Dermis blood vessel endothelial cell (primary cell): ENCODE measurements around the gene PBX4. TPM values are rescaled to one million over a fixed set of nuclear protein-coding genes. Genes with fewer than 3 reads are reported as not detected.
"Not testable (repeated sequence)": the region's sequence is repeated elsewhere in the genome, so short reads cannot be mapped to it uniquely, and the experiment has no call there.

Source experiments
- DNase-seq: peaks from one replicate; pipeline ENCODE4 v3.0.0; 2010
- total RNA-seq: library from RNA; depleted of rRNA; stranded (reverse); fragments of >200 nt; gene quantifications from 2 replicates; pipeline ENCODE4 v1.2.3, GENCODE V29; 2014

PBX4 gene, protein sequence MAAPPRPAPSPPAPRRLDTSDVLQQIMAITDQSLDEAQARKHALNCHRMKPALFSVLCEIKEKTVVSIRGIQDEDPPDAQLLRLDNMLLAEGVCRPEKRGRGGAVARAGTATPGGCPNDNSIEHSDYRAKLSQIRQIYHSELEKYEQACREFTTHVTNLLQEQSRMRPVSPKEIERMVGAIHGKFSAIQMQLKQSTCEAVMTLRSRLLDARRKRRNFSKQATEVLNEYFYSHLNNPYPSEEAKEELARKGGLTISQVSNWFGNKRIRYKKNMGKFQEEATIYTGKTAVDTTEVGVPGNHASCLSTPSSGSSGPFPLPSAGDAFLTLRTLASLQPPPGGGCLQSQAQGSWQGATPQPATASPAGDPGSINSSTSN
- total RNA-seq, result 0.05 TPM in 1 of 2 replicates, not detected in the other

DNA sequence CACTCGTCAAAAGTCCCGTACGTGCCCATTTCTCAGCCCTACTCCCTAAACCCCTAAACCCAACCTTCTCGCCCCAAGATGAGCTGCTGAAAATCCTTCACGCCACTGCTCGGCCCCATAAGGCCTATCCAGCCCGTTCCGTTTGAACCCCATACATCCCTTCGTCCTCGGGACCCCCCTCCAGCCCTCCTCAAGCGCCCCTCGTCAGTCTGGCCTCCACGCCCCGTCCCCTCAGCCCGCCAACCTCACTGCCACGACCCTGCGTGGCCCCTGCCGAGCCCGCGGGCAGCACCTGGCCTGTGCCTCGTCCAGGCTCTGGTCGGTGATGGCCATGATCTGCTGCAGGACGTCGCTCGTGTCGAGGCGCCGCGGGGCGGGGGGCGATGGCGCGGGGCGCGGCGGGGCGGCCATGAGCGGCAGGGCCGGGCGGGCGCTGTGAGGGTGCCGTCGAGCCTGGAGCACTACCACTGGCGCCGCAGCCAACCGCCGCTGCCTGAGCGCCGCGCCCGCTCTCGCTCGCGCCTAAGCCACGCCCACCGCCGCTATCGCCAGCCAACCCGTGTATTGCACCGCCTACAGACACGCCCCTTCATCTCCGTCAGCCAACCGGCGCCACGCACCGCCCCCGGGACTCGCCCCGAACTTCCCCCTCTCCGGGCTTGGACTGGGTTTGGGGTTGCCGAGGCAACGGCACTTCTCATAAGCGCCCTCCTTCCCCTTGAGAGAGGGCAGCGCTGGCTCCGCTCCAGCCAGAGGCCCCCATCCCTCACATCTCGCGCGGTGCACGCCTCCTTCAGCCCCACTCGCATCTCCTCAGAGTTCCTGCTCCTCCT, at the start of gene PBX4:
Gene PBX4, minus strand, starts transcription at position 469 of the 833 bp plus-strand sequence. Its CDS starts 58 bp downstream, at position 411.
- peak; percentile 78 for DNase-seq

- not testable (repeated sequence) for DNase-seq
Observed at GRCh38 chr19:19665420-19665948, 47.0 kb upstream of the PBX4 start.

DNA sequence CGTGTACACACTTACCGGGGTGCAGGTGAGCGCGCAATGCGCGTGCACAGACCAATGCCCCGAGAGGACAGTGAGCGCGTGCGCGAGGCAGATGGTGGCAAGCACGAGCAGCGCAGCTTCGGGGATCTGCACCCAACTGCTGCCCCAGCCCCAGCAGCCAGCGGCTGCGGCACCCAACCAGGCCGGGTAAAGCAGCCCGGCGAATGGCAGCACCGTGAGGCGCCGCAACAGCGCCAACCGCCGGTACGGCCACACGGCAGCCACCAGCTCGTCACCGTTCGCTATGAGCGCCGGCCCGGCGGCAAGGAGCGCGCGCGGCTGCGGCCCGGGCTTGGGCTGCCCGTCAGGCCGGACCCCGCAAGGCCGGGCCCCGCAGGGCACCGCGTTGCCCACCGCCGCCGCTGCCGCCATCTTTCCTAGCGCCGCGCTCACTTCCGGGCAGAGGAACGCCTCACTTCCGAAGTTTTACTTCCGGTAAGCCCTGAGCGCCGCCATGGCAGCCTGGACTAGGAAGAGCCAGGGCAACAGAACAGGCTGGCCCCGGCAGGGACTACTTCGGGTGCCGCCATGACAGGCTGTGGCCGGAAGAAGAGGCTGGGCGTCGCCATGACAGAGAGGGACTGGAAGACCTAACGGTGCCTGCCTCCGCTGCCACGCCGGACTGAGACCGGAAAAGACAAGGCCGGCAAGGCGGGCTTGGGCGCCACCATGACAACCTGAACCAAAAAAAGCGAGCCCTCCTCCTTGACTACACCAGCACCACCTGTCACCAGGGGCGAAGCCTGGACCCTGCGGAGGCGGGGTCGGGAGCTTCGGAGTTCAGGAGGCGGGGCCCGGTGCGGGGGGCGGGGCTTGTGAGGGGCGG, 45.0 kb upstream of the PBX4 start, which contains the start of gene ATP13A1:
Gene ATP13A1, minus strand, starts transcription at position 421 of the 865 bp plus-strand sequence. Its CDS starts 10 bp downstream, at position 411.
- DNase-seq, result peak; percentile 97

DNA sequence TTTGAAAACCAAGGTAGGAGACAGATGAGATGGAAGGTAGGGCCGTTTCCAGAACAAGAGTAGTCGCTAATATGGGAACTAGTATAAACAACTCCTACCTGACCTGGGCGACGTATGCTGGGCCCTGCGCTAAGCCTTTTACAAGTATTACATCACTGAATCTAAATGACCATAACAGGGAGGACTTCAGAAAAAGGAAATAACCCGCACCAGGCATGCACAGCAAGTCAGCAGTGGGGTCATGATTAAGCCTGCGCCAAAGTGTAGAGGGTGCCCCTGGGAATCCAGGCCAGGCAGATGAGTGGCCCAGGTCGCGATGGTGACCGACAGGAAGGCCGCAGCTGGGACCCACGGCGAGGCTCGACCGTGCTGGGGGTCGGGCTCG, 44.4 kb upstream of the PBX4 start:
- no peak for DNase-seq

DNA sequence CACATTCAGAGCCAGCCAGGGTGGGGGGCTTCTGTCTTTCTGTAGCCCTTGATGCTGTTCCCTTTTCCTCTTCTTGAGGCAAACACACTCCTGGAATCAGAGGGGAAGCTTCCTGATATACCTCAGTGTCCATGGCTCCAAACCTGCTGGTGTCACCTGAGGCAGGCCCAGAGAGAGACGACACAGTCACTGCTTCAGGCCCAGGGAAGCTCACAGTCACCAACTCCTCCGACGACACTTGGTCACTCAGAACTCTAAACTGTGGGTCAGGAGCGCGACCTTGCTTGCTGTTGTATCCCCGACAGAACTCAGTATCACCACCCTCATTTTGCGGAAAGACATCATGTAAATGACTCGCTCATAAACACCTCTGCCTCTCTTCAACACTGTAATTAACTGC, 43.9 kb upstream of the PBX4 start:
- no peak for DNase-seq

- DNase-seq, result no peak
Observed at GRCh38 chr19:19661675-19662251, 43.3 kb upstream of the PBX4 start.

DNA sequence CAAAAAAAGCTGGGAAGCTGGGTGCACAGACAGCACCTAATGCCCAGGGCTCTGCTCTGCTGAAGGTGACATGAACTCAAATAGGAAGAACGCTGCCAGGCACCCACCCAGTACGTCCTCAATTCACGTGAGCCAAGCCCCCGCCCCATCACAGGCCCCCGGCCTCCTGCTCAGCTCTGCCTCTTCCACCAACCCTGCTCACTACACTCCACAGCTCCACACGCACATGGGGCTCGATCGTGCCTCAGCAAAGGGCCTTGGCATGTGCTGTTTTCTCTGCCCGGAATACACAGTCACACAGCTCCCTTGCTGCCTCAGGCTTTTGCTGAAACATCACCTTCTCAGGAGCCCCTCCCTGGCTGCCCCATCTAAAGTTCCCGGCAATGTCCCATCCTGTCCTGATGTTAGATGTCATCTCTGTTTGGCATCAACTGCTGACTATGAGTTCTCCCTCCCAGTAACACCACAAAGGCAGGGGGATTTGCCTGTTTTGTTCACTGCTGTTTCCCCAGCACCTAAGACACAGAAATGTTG, 42.7 kb upstream of the PBX4 start:
- no peak for DNase-seq

DNA sequence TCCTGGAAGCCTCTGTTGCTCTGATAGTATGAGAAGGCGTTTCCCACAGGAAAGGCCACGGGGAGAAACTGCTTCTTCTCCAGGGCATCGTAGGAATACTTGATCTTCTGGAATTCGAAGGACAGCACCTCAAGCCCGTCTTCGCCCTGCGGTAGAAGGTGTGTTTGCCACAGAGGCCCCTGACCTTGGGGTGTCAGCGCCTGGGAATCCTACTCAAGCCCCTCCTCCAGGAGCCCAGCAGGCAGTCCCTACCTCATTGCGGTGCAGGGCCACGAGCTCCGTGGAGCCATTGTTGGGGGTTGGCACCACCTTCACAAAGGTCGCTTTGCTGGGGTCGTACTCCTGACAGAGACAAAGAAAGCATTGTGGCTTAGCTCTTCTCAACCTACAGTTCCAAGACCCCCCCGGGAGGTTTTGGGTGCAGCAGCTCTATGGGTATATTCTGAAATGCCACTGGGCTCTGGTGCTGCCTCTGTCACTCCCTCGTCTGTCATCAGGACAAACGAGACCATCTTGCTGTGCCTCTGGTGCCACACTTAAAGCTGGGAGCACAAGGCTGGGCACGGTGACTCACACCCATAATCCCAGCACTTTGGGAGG, 41.3 kb upstream of the PBX4 start:
- DNase-seq, result no peak

GRCh38 chr19:19657397-19657783, 38.9 kb upstream of the PBX4 start:
- no peak for DNase-seq

- DNase-seq, result no peak
Observed at GRCh38 chr19:19656451-19657396, 38.2 kb upstream of the PBX4 start.

- no peak for DNase-seq
Observed at GRCh38 chr19:19655641-19656343, 37.3 kb upstream of the PBX4 start.

DNA sequence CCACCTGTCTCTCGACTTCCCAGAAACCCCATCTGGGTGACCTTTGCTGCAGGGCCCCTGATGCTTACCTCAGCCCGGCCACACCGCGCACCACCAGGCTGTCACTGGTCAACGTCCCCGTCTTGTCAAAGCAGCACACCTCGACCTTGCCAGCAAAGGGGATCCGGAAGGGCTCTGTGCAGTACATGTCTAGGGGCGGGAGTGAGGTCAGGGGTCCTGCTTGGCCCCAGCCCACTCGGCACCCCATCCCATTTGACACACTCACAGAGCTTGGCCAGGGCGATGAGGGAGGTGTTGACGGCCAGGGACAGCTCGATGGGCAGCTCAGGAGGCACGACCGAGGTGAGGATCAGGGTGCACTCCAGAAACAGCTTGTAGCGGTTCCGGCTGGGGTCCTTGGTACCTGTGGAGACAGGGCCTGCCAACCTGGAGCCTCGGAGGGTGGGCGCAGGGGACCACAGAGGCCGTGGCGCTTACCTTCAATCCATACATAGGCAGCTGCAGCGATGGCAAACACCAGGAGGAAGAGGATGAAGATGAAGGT, 36.6 kb upstream of the PBX4 start:
- DNase-seq, result no peak

GRCh38 chr19:19654441-19654840, 36.0 kb upstream of the PBX4 start:
- DNase-seq, result no peak

GRCh38 chr19:19653597-19654147, 35.2 kb upstream of the PBX4 start:
- DNase-seq, result no peak

DNA sequence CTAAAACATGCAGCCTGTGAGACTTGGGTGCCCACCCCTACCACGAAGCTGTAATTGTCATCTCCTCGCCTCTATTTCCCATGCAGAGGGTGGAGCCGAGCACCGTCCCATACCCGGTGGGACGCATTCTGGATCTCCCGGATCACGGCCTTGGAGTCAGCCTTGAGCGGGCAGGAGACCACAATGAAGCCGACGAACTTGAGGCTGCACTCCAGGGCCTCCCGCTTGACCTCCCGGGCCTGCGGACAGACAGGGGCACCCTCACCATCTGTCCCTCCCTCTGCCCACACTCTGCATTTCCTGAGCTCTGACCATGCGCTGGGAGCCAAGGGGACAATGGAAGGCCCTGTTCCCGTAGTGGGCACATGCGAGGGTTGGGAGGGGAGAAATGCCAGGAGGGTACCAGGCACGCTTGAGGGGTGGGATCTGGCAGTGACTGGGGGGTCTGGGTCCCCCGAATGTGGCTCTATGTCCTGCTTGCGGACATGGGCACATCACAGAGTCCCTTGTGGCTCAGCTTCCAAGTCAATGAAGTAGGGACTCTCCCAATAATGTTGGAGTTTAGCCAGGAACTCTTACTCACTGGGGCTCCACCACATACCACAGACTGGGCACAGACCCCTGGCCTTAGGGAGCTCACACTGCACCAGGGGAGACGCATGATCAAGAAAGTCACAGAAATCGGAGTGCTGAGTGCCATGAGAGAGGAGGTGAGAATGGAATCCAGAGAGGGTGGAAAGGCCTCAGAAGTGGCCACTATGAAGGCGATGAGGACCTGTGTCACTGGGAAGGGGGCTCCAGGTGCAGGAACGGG, 34.2 kb upstream of the PBX4 start:
- no peak for DNase-seq

DNA sequence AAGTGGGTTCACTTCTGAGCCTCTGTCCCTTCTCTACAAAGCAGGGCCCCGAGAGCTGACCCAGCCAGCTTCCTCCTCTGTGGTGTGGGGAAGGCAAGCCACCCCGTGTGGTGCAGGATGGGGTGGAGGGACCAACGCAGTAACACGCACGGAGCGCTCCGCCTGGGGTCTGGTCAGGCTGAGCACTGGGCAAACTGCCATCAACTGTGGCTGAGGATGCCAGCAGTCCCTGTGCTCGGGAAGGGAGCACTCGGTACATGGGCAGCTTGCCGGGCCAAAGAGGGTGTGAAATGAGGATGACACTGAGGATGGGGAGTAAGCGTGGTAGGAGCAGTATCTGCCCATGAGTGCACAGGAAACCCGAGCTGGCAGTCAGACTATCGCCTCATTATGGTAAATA, 32.6 kb upstream of the PBX4 start:
- DNase-seq, result no peak

GRCh38 chr19:19650331-19650730, 31.8 kb upstream of the PBX4 start:
- no peak for DNase-seq

- DNase-seq, result no peak
Observed at GRCh38 chr19:19649580-19649995, 31.1 kb upstream of the PBX4 start.
